GM23248 (cell line): ENCODE measurements around the gene RAG2.

Source experiments
- EZH2 ChIP-seq: fragments of 200-600 bp; sonication (generic); IDR thresholded peaks from 2 replicates; pipeline ENCODE4 v1.6.1; 2018; ENCODE audit warnings: antibody characterized with exemption, mild to moderate bottlenecking; ENCODE audit not compliant: insufficient read depth, poor library complexity, severe bottlenecking
- EZH2phosphoT487 ChIP-seq: fragments of 200-600 bp; sonication (generic); IDR thresholded peaks from 2 replicates; pipeline ENCODE4 v1.6.1; 2018; ENCODE audit warnings: antibody characterized with exemption, moderate library complexity, mild to moderate bottlenecking, low read depth; ENCODE audit not compliant: insufficient read depth

- TF ChIP-seq EZH2 (no peak), EZH2phosphoT487 (no peak)
These were observed 19.7 kb upstream of the RAG2 start for GRCh38 chr11:36617543-36618362.
